Nephron progenitor cell (in vitro differentiated cells): ENCODE data around the gene DHDDS.
"Not testable (repeated sequence)": the region's sequence is repeated elsewhere in the genome, so short reads cannot be mapped to it uniquely, and the experiment has no call there.

Source experiments
- DNase-seq: peaks from one replicate; pipeline ENCODE4 v3.0.0; 2021
- H3K27ac Mint-ChIP-seq: 2 replicates; pipeline ENCODE4 v1.8.0; 2021; ENCODE audit warnings: mild to moderate bottlenecking, moderate library complexity, mixed read lengths
- H3K27me3 Mint-ChIP-seq: 2 replicates; pipeline ENCODE4 v1.8.0; 2021; ENCODE audit warnings: mild to moderate bottlenecking, low read depth, mixed read lengths; ENCODE audit not compliant: poor library complexity
- H3K36me3 Mint-ChIP-seq: 2 replicates; pipeline ENCODE4 v1.8.0; 2021; ENCODE audit warnings: low read depth, mixed read lengths
- H3K4me1 Mint-ChIP-seq: 2 replicates; pipeline ENCODE4 v1.8.0; 2021; ENCODE audit warnings: mixed read lengths
- H3K4me3 Mint-ChIP-seq: 2 replicates; pipeline ENCODE4 v1.8.0; 2021; ENCODE audit warnings: mild to moderate bottlenecking, moderate library complexity, mixed read lengths
- H3K9me3 Mint-ChIP-seq: 2 replicates; pipeline ENCODE4 v1.8.0; 2021; ENCODE audit warnings: mild to moderate bottlenecking, moderate library complexity, mixed read lengths
- TF ChIP-seq, protein P1 (sequence below): fragments of 200-600 bp; sonication (generic); IDR thresholded peaks from 2 replicates; pipeline ENCODE4 v1.5.0; 2021; ENCODE audit warnings: antibody characterized with exemption

DHDDS gene, protein sequence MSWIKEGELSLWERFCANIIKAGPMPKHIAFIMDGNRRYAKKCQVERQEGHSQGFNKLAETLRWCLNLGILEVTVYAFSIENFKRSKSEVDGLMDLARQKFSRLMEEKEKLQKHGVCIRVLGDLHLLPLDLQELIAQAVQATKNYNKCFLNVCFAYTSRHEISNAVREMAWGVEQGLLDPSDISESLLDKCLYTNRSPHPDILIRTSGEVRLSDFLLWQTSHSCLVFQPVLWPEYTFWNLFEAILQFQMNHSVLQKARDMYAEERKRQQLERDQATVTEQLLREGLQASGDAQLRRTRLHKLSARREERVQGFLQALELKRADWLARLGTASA

DNA sequence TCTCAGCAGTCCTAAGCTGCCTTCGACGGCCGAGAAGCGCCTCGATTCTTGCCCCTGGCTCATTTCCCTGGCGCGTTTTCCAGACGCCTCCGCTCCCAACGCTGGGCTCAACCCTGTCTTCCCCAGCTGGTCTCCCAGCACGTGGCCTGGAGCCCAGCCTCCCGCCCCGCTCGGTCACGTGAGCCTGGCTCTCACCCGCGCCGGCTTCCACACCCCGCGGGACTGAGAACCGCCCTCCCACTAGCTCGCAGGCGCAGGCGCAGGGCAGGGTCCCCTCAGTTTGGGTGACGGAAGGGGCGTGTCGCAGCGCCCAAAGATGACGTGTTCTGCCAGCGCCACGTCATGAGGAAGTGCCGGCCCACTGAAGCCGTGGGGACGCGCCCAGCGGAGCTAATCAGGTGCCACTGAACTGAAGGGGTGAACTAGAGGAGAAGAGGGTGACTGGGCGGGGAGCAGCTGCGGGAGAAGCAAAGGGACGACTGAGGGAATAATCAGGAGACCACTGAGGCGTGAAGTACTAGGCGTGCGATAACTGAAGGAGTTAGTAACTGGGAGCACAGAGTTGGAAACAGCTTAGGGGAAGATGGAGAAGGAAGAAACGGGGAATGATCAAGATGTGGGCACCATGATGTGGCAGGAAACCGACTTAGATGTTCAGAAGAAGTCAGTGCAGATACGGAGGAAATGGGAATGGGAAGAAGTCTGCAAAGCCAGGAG, at the start of gene DHDDS:
Gene DHDDS (plus strand): TSS at position 343 of the 717 bp plus-strand sequence. CDS start 625 bp downstream, outside the sequence.
- TF ChIP-seq, protein P1, sequence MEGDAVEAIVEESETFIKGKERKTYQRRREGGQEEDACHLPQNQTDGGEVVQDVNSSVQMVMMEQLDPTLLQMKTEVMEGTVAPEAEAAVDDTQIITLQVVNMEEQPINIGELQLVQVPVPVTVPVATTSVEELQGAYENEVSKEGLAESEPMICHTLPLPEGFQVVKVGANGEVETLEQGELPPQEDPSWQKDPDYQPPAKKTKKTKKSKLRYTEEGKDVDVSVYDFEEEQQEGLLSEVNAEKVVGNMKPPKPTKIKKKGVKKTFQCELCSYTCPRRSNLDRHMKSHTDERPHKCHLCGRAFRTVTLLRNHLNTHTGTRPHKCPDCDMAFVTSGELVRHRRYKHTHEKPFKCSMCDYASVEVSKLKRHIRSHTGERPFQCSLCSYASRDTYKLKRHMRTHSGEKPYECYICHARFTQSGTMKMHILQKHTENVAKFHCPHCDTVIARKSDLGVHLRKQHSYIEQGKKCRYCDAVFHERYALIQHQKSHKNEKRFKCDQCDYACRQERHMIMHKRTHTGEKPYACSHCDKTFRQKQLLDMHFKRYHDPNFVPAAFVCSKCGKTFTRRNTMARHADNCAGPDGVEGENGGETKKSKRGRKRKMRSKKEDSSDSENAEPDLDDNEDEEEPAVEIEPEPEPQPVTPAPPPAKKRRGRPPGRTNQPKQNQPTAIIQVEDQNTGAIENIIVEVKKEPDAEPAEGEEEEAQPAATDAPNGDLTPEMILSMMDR, result no peak
- peaks cover 19% of the 10 kb centered on the region for H3K4me1 Mint-ChIP-seq

DNA sequence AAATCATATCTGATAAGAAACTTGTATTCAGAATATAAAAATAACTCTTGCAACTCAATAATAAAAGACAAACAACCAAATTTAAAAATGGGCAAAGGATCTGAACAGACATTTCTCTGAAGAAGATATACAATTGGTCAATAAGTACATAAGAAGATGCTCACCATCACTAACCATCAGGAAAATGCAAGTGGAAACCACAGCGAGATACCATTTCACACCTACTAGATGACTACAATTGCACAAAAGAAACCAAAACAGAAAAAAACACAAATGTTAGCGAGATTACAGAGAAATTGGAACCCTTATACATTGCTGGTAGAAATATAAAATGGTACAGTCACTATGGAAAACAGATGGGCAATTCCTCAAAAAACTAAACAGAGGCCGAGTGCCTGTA, 48.0 kb upstream of the DHDDS start:
- Mint-ChIP-seq H3K9me3 (no peaks in the 10 kb centered on the region), H3K4me3 (no peak overlapping the region), H3K27me3 (peaks cover 2% of the 10 kb centered on the region), H3K4me1 (peaks cover 27% of the 10 kb centered on the region), H3K36me3 (no peaks in the 10 kb centered on the region), H3K27ac (no peak overlapping the region)
- TF ChIP-seq, protein P1, result no peak
- no peak for DNase-seq

More for the DNA sequence above, at the start of gene DHDDS:
- Mint-ChIP-seq H3K9me3 (no peaks in the 10 kb centered on the region), H3K36me3 (peaks cover 32% of the 10 kb centered on the region), H3K27ac (peak within 1 kb of the TSS; percentile 99), H3K27me3 (peaks cover 6% of the 10 kb centered on the region), H3K4me3 (peak within 1 kb of the TSS; percentile 99)
- peak; percentile 97 for DNase-seq

DNA sequence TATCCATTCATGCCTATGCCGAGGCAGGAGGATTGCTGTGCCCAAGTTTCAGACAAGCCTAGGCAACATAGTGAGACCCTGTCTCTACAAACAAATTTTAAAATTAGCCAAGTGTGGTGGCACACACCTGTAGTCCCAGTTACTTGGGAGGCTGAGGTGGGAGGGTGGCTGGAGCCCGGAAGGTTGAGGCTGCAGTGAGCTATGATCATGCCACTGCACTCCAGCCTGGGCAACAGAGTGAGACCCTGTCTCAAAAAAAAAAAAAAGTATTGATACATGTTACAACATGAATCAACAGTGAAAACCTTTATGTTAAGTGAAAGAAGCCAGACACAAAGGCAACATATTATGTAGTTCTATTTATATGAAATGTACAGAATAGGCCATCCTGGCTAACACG, 47.1 kb upstream of the DHDDS start:
- not testable (repeated sequence) for H3K4me3 Mint-ChIP-seq, H3K27ac Mint-ChIP-seq
- peaks cover 36% of the 10 kb centered on the region for H3K4me1 Mint-ChIP-seq

DNA sequence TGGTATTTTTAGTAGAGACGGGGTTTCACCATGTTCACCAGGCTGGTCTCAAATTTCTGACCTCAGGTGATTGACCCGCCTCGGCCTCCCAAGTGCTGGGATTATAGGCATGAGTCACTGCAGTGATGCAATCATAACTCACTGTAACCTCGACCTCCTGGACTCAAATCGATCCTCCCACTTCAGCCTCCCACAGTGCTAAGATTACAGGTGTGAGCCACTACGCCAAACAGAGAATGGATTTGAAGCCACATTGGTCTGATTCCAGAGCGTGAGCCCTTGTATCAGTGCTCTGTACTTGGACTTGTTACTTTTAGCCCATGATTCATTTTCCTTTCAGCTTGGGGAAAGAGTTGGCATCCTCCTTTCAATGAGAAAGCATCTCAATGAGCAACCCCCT, 44.7 kb upstream of the DHDDS start:
- Mint-ChIP-seq H3K27ac (no peak overlapping the region), H3K4me3 (no peak overlapping the region), H3K27me3 (peaks cover 2% of the 10 kb centered on the region), H3K4me1 (peaks cover 54% of the 10 kb centered on the region), H3K9me3 (no peaks in the 10 kb centered on the region), H3K36me3 (no peaks in the 10 kb centered on the region)
- TF ChIP-seq, protein P1, result no peak
- DNase-seq, result no peak

More for the DNA sequence above, 47.1 kb upstream of the DHDDS start:
- not testable (repeated sequence) for DNase-seq, H3K27me3 Mint-ChIP-seq, H3K9me3 Mint-ChIP-seq, H3K36me3 Mint-ChIP-seq

DNA sequence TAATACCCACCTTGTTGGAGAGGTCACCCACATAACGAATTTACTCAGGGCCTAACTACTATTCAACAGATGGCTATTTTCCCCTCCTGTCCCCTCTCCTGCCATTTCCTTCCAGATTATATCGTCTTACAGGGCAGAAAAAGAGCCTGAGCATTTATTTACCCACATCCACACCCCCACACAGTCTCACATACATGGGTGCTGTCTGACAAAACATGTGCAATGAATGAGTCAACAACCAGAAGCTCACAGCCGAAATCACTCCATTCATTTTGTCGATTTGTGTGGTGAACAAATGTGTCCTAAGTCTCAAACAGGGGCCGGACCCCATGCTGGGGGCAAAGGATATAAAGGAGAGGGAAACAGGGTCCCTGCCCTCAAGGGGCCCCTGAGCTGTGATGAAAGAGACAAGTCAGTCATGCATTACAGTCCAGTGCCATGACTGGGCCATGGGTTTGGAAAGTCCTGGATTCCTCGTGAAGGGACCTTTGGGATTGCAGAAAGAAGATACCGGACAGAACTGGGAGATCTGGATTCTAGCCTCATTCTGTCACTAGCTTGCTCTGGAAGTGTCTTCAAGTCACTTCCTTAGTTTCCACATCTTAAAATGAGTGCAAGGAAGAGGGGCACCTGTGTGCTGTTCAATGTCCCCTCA, 43.2 kb upstream of the DHDDS start:
- H3K4me1 Mint-ChIP-seq, result peaks cover 62% of the 10 kb centered on the region
- H3K27me3 Mint-ChIP-seq, result peaks cover 2% of the 10 kb centered on the region
- no peaks in the 10 kb centered on the region for H3K9me3 Mint-ChIP-seq
- TF ChIP-seq, protein P1, result no peak
- no peak overlapping the region for H3K27ac Mint-ChIP-seq
- H3K4me3 Mint-ChIP-seq, result no peak overlapping the region
- no peak for DNase-seq
- no peaks in the 10 kb centered on the region for H3K36me3 Mint-ChIP-seq

DNA sequence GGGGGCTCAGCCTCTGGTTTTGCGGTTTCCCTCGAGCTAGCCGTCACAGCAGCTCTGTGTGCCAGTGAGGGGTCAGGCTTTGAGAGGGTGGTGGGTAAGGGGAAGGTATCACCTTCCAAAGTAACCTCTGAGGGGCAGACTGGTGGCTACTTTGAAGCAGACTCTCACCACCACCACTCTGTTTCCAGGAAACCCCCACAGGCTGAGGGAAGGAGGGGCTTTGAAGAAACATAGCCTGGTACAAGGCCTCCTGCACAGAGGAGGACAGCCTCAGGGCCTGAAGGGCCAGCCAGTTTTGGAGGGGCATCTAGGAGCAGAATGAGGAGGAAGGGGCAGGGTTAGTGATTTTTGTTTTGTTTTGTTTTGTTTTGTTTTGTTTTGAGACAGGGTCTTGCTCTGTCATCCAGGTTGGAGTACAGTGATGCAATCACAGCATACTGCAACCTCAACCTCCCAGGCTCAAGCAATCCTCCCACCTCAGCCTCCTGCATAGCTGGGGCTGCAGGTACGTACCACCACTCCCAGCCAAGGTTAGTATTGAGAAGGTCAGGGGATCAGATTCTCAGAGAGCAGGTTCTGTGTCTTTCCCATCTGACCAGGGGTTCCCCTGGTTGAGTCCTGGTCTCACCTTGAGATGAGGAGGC, 42.4 kb upstream of the DHDDS start:
- no peak overlapping the region for H3K4me3 Mint-ChIP-seq
- H3K27ac Mint-ChIP-seq, result no peak overlapping the region
- H3K36me3 Mint-ChIP-seq, result no peaks in the 10 kb centered on the region
- DNase-seq, result no peak
- H3K9me3 Mint-ChIP-seq, result no peaks in the 10 kb centered on the region
- H3K4me1 Mint-ChIP-seq, result peaks cover 55% of the 10 kb centered on the region
- peaks cover 2% of the 10 kb centered on the region for H3K27me3 Mint-ChIP-seq
- TF ChIP-seq, protein P1, result no peak
